H54 (cell line): ENCODE results near the gene GARS1.
A peak's percentile ranks its signal among the peaks of the same experiment; 100 is the strongest.
"Not testable (repeated sequence)": the region's sequence is repeated elsewhere in the genome, so short reads cannot be mapped to it uniquely, and the experiment has no call there.

ENCODE experiments used
- DNase-seq: peaks from one replicate; pipeline ENCODE4 v3.0.0; 2011; ENCODE audit warnings: low spot score, mixed read lengths; ENCODE audit not compliant: insufficient read length
- FAIRE-seq: peaks from 3 replicates; lab custom pipeline; 2011; peaks lifted over from hg19 to GRCh38; lab: Jason Lieb, UNC
- POLR2A ChIP-seq: IDR thresholded peaks from 2 replicates; pipeline ENCODE4 v1.6.1; 2011; ENCODE audit warnings: low read depth, mild to moderate bottlenecking, low read length

Gene GARS1

DNA sequence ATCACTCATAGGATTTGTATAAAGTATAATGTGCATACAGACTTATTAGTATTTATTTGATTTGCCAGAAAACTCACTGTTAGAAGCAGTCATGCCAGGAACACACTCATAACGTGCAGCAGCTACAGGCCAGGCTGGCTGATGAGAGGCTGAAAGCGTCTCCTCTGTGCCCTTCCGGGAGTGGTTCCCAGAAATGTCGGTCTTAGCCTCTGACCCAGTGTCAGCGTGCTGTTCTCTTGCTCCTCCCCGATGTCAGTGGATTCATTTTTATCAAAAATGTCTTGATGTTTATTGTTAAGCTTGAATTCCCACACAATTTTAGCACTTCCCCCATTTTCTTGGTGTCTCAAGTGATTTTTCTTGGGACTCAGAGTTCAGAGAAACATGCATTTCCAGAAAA lies 33.3 kb upstream of the GARS1 start:
- FAIRE-seq (no peak), DNase-seq (no peak)
- TF ChIP-seq POLR2A: no peak

DNA sequence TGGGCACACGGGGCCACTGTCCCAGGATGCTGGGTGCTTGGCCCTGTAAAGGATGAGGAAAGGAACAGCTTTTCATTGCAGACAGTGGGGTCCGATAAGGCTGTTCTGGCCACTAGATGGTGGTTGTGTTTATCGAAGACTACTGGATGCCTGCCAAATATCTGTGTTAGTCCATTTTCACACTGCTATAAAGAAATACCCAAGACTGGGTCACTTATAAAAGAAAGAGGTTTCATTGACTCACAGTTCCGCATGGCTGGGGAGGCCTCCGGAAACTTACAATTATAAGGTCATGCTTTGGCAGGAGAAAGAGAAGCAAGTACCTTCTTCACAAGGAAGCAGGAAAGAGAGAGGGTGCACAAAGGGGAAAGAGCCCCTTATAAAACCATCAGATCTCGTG lies 32.2 kb upstream of the GARS1 start:
- FAIRE-seq (no peak), DNase-seq (no peak)
- no peak for TF ChIP-seq POLR2A

DNA sequence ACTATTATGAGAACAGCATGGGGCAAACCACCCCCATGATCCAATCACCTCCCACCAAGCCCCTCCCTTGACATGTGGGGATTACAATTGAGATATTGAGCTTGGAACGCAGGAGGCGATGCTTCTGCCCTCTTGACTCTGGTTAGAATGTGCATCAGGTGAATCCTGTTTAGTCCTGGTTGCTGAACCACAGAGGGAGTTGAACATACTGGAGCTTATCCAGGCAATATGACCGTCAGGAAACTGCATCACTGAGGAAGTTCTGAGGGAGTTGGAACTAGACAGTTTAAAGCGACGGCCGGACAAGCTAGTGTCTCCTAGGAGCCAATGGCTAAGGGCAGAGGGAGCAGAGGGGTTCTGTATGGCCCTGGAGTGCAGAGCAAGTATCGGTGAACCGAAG lies 31.8 kb upstream of the GARS1 start:
- DNase-seq: no peak
- TF ChIP-seq POLR2A: no peak
- no peak for FAIRE-seq

DNA sequence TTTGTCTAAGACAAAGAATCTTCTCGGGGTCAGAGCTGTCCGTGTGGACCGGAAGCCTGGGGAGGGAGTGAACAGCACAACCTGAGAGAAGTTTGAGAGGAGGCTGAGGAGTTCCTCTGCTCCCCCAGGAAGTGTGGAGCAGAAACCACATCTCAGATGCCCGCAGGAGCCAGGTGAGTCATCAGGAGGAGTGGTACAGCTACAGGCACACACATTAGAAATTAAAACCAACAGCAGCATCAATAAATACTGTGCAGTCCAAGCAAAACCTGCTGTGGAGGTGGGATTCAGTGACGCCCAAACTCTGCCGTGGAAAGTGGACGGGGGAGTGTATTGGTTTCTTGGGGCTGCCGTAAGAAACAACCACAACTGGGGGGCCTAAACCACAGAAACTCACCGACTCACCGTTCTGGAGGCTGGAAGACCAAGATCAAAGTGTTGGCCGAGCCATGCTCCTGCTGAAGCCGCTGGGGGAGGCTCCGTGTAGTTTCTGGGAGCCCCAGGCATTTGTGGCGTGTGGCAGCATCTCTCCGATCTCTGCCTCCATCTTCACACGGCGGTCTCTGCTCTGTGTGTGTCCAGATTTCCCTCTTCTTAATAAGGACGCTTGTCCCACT lies 31.2 kb upstream of the GARS1 start:
- TF ChIP-seq POLR2A: no peak
- FAIRE-seq: peak; percentile 83
- peak; percentile 94 for DNase-seq

DNA sequence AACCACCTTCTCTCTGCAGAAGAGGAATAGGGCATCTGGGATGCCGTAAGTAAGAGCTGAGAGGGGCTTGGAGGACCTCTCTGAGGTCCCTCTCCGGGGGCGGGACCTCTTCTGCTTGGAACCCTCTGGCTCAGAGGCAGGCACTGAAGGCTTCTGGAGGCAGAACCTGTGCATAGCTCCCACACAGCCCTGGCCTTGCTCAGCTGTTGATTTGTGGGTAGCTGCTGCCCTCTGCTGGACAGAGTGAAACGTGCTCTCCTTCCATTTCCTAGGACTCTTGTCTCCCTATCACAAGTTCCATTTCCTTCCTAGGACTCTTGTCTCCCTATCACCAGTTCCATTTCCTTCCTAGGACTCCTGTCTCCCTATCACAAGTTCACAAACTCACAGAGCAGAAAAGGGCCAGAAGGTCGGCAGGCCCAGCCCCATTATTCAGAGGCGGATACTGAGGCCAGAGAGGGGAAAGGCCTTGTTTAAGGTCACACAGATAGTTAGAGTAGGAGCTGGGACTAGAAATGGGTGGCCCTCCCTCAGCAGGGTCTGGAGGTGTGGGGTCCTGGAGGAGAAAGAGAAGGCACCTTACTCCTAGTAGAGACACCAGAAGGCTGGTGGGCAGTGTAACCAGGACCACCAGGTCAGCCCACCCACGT lies 30.3 kb upstream of the GARS1 start:
- TF ChIP-seq POLR2A: no peak
- FAIRE-seq: peak; percentile 86
- DNase-seq: peak; percentile 78

DNA sequence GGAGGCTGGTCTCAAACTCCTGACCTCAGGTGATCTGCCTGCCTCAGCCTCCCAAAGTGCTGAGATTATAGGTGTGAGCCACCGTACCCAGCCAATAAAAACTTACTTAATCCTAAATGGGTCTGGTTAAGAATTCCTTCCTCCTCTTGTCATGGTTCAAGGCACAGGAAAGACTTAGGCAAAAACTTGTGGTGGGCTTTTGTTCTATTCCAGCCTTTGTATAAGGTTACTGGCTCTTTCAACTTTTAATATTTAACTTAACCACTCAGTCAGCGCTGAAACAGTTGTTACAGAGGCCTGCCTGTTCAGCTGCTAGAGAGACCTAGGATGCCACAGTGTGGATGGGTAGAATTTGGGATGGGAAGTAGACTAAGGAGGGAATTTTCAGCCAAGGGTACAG lies 28.1 kb upstream of the GARS1 start:
- no peak for TF ChIP-seq POLR2A
- FAIRE-seq: no peak
- no peak for DNase-seq

DNA sequence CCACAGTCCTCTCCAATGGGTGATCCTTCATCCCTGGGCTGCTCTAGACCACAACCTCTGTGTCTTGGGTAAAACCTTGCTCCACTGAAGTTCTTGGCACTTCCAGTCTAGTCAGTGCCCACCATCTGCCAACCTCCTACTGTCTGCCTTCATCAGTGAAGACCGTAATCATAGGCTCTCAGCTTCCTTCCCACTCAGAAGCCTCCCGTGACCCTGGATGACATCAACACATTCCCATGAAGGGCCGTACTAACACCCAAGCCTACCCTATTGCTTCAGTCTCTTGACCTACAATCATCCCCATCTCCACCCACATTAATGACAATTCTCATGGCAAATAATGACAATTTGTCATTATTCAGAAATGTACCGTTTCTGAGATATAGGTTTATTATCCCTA lies 27.6 kb upstream of the GARS1 start:
- FAIRE-seq: no peak
- TF ChIP-seq POLR2A: no peak
- DNase-seq: no peak

DNA sequence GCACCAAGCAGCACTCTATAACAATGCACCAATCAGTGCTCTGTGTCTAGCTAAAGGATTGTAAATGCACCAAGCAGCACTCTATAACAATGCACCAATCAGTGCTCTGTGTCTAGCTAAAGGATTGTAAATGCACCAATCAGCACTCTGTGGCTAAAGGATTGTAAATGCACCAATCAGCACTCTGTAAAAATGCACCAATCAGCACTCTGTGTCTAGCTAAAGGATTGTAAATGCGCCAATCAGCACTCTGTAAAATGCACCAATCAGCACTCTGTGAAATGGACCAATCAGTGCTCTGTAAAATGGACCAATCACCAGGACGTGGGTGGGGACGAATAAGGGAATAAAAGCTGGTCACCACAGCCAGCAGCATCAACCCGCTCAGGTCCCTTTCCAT lies 24.4 kb upstream of the GARS1 start:
- not testable (repeated sequence) for DNase-seq, FAIRE-seq

DNA sequence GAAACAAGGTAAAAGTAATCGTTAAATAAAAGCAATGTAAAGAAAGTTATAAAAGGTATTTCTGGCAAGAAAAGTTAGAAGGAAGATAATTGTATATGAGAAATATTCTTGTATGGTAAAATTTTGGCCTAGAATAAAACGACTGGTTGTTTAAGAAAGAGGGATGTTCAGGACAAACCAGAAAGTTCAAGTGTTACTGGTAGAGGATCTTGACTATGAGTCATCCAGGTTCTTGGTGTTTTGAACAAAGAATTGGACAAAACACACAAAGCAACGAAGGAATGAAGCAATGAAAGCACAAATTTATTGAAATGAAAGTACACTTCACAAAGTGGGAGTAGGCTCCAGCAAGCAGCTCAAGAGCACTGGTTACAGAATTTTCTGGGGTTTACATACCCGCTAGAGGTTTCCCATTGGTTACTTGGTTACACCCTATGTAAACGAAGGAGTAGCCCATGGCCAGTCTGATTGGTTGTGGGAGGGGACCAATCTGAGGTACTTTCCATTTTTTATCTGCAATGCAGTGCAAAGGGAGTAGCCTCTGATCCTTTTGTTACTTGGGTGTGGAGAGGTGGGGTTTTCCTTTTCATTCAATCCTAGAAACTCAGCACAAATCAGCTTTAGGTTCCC lies 22.4 kb upstream of the GARS1 start:
- no peak for TF ChIP-seq POLR2A
- DNase-seq (no peak), FAIRE-seq (no peak)

DNA sequence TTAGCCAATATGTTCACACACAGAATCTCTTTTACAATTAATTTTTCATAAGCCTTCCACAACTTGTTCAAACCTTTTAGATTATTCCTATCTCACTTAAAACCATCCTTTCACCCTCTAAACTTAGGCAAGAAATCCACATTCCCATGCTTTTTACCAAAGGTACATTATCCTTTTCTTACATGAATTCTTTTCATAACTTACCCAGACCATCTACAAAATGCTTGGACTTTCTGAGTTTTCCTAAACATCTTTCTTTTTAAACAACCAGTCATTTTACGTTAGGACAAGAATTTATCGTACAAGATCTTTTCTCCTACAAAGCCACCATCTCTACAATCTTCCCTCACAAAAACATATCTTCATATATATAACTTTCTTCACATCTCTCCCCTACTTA lies 18.8 kb upstream of the GARS1 start:
- TF ChIP-seq POLR2A: no peak
- DNase-seq (no peak), FAIRE-seq (no peak)

DNA sequence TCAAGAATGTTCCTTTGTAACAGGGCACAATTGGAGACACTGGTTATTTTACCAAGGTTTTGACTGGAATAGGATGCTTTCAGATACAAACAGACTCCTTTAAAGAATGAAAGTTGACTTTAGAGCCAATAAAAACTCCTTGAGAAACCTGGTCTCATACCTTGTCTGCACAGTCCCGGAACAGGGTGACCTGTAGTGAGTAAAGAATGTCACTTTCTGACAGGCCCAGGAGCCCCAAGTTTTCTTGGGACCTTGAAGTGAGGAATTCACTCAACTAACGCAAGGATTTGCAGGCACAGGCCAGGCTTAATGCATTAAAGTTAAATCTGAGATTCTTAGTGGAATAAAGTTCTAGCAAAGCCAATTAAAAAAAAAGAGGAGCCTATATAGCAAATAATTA lies 11.5 kb upstream of the GARS1 start:
- TF ChIP-seq POLR2A: no peak
- no peak for DNase-seq
- no peak for FAIRE-seq

DNA sequence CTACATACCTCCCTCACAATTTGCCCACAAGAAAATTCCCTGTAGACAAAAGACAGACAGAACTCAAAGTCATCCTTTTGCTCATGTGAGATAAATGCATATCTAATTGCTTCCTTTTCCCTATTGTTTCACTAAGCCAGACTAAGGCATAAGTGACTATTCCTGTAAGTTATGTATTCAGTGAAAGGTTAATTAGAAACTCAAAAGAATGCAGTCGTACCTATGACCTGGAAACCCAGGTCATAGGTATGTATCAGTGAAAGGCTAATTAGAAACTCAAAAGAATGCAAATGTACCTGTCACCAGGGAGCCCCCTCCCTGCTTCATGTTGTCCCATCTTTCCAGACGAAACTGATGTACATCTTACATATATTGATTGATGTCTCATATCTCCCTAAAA lies 10.3 kb upstream of the GARS1 start:
- FAIRE-seq (no peak), DNase-seq (no peak)
- TF ChIP-seq POLR2A: no peak

DNA sequence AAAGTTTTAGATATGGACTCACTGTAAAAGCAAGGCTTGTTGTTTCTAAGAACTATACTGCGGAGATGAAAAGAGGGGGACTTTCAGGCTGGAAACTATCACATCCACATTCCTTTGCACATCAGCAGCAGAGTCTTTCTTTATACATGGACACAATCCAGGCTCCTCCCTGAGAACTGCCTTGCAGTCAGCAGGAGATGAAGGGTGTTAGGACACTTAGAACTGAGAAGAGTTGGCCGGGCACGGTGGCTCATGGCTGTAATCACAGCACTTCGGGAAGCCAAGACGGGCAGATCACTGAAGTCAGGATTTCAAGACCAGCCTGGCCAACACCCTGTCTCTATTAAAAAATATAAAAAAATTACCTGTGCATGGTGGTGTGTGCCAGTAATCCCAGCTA lies 9.7 kb upstream of the GARS1 start:
- DNase-seq (no peak), FAIRE-seq (no peak)
- no peak for TF ChIP-seq POLR2A

DNA sequence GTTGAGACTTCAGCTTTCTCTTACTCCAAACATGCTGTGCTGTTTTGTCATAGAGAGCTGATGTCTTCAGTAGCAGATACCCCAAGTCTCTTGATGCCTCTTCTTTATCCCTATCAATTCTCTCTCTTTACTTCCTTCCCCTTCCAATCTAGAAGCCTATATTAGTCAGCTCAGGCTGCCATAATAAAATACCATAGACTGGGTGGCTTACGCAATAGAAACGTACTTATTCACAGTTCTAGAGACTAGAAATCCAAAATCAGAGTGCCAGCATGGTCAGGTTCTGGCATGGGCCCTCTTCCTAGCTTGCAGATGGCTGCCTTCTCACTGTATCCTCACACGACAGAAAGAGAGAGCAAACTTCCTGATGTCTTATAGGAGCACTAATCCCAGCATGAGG lies 9.0 kb upstream of the GARS1 start:
- FAIRE-seq: no peak

DNA sequence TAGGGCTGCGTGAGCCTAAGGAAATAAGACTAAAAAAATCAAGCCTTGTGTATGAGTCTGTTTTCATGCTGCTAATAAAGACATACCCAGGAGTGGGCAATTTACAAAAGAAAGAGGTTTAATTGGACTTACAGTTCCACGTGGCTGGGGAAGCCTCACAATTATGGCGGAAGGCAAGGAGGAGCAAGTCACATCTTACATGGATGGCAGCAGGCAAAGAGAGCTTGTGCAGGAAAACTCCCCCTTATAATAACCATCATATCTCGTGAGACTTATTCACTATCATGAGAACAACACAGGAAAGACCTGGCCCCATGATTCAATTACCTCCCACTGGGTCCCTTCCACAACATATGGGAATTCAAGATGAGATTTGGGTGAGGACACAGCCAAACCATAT lies 7.1 kb upstream of the GARS1 start:
- not testable (repeated sequence) for FAIRE-seq, DNase-seq

More for the DNA sequence above, 9.0 kb upstream of the GARS1 start:
- no peak for TF ChIP-seq POLR2A
- DNase-seq: no peak
